Breast epithelium (tissue), 3 donors: ENCODE measurements around the gene POLE3.

ENCODE experiments used
- CTCF ChIP-seq, 3 donors: fragments of 450-650 bp; IDR thresholded peaks; one replicate each; pipeline ENCODE4 v1.5.1; 2016 to 2017; ENCODE audit warnings: antibody characterized with exemption in 3 of 3, mild to moderate bottlenecking in 3 of 3, moderate library complexity in 3 of 3
- POLR2AphosphoS5 ChIP-seq, 3 donors: sonication (generic); formaldehyde crosslinking; IDR thresholded peaks; one replicate each; pipeline ENCODE4 v1.6.1; 2017; ENCODE audit warnings: antibody characterized with exemption in 3 of 3

GRCh38 chr9:113425072-113425471, 14.6 kb upstream of the POLE3 start:
- TF ChIP-seq CTCF (IDR thresholded peaks at IDR 0.05) (no peak), POLR2AphosphoS5 (IDR thresholded peaks at IDR 0.05) (no peak)
